ENCODE results near the gene ATP8B1. TPM values are rescaled to one million over a fixed set of nuclear protein-coding genes. Genes with fewer than 3 reads are reported as not detected.

ATP8B1 gene
- total and polyA plus RNA-seq, 11 donors: 3.0 to 12.8 (median 6.2) TPM

GRCh38 chr18:57785751-57786437 is 17.2 kb downstream of the ATP8B1 start:
- no peaks in the 10 kb centered on the region for H3K27me3 ChIP-seq
- peak overlapping the region in 4 of 12 donors; percentile 81 to 86 (median 84) for H3K27ac ChIP-seq
- H3K9me3 ChIP-seq: peaks cover 0 to 3% (median 0%) of the 10 kb centered on the region in 12 donors
- WGBS, 4 donors: 85 to 94% (median 89%) methylated on average over 8 of the region's 8 CpGs
- intact Hi-C loops (cut with DNase I): no loop called here
- TF ChIP-seq POLR2A (IDR thresholded peaks at IDR 0.05) (no peak), CTCF (IDR thresholded peaks at IDR 0.05) (no peak)
- no peaks in the 10 kb centered on the region for H3K36me3 ChIP-seq
- peaks cover 3 to 95% (median 57%) of the 10 kb centered on the region in 12 donors for H3K4me1 ChIP-seq
- no peak overlapping the region for H3K4me3 ChIP-seq
- ATAC-seq: no peak
- DNase-seq: no peak

GRCh38 chr18:57784801-57785114 is 18.4 kb downstream of the ATP8B1 start:
- Histone ChIP-seq H3K4me3 (no peak overlapping the region), H3K9me3 (peaks cover 0 to 3% (median 0%) of the 10 kb centered on the region in 12 donors), H3K27ac (peak overlapping the region in 11 of 12 donors; percentile 2 to 70 (median 50)), H3K27me3 (no peaks in the 10 kb centered on the region), H3K36me3 (no peaks in the 10 kb centered on the region), H3K4me1 (peaks cover 3 to 96% (median 65%) of the 10 kb centered on the region in 12 donors)
- DNase-seq (no peak), ATAC-seq (no peak)
- 57 to 67% (median 62%) methylated on average over 4 of the region's 4 CpGs for WGBS, 4 donors
- TF ChIP-seq POLR2A (IDR thresholded peaks at IDR 0.05) (no peak), CTCF (IDR thresholded peaks at IDR 0.05) (no peak)
- intact Hi-C loops (cut with DNase I): no loop called here

GRCh38 chr18:57784034-57784800 is 18.9 kb downstream of the ATP8B1 start:
- ATAC-seq (peak in 1 of 4 donors; percentile 26), DNase-seq (no peak)
- H3K27me3 ChIP-seq: no peaks in the 10 kb centered on the region
- intact Hi-C loops (cut with DNase I): no loop called here
- H3K4me1 ChIP-seq: peaks cover 3 to 96% (median 63%) of the 10 kb centered on the region in 12 donors
- H3K27ac ChIP-seq: peak overlapping the region in 11 of 12 donors; percentile 2 to 70 (median 50)
- no peaks in the 10 kb centered on the region for H3K36me3 ChIP-seq
- no peak for TF ChIP-seq POLR2A (IDR thresholded peaks at IDR 0.05)
- no peak for TF ChIP-seq CTCF (IDR thresholded peaks at IDR 0.05)
- peaks cover 0 to 3% (median 0%) of the 10 kb centered on the region in 12 donors for H3K9me3 ChIP-seq
- WGBS, 4 donors: 58 to 69% (median 63%) methylated on average over 16 of the region's 16 CpGs
- H3K4me3 ChIP-seq: no peak overlapping the region

- no peak for DNase-seq
- H3K36me3 ChIP-seq: no peaks in the 10 kb centered on the region
- WGBS, 4 donors: 91 to 96% (median 95%) methylated on average over 5 of the region's 5 CpGs
- H3K27ac ChIP-seq: peak overlapping the region in 7 of 12 donors; percentile 39 to 86 (median 72)
- intact Hi-C loops (cut with DNase I): no loop called here
- H3K4me1 ChIP-seq: peaks cover 0 to 86% (median 59%) of the 10 kb centered on the region in 12 donors
- ATAC-seq: no peak
- no peaks in the 10 kb centered on the region for H3K9me3 ChIP-seq
- no peak for TF ChIP-seq CTCF (IDR thresholded peaks at IDR 0.05)
- no peak for TF ChIP-seq POLR2A (IDR thresholded peaks at IDR 0.05)
- H3K27me3 ChIP-seq: no peaks in the 10 kb centered on the region
- H3K4me3 ChIP-seq: no peak overlapping the region
Observed at GRCh38 chr18:57782049-57782448, 21.1 kb downstream of the ATP8B1 start.
